Smooth muscle cell (in vitro differentiated cells): ENCODE data around the gene PLCB4. TPM values are rescaled to one million over a fixed set of nuclear protein-coding genes. Genes with fewer than 3 reads are reported as not detected.

ENCODE experiments used
- DNase-seq: peaks from one replicate; lab custom pipeline; 2025; ENCODE audit not compliant: unreplicated experiment; lab: John Stamatoyannopoulos, UW
- H2AFZ ChIP-seq: fragments of 200-600 bp; sonication (generic); 2 replicates; pipeline ENCODE4 v1.6.0; 2016; ENCODE audit warnings: antibody characterized with exemption, low read depth, mild to moderate bottlenecking
- H3F3A ChIP-seq: fragments of 200-600 bp; sonication (generic); 2 replicates; pipeline ENCODE4 v1.6.0; 2017; ENCODE audit warnings: antibody characterized with exemption, low read depth
- H3K27ac ChIP-seq: fragments of 200-600 bp; sonication (generic); 2 replicates; pipeline ENCODE4 v1.5.1; 2016; ENCODE audit warnings: low read depth, mild to moderate bottlenecking
- H3K27me3 ChIP-seq: fragments of 200-600 bp; sonication (generic); 2 replicates; pipeline ENCODE4 v1.6.1; 2016; ENCODE audit warnings: low read depth, mild to moderate bottlenecking
- H3K36me3 ChIP-seq: fragments of 200-600 bp; sonication (generic); 2 replicates; pipeline ENCODE4 v1.5.1; 2016; ENCODE audit warnings: low read depth
- H3K4me1 ChIP-seq: fragments of 200-600 bp; sonication (generic); 2 replicates; pipeline ENCODE4 v1.5.1; 2016; ENCODE audit warnings: low read depth
- H3K4me2 ChIP-seq: fragments of 200-600 bp; sonication (generic); 2 replicates; pipeline ENCODE4 v1.6.0; 2016; ENCODE audit warnings: mild to moderate bottlenecking
- H3K4me3 ChIP-seq: fragments of 200-600 bp; sonication (generic); 2 replicates; pipeline ENCODE4 v1.5.1; 2016; ENCODE audit warnings: mild to moderate bottlenecking
- H3K79me2 ChIP-seq: fragments of 200-600 bp; sonication (generic); 2 replicates; pipeline ENCODE4 v1.6.0; 2016; ENCODE audit warnings: low read depth, mild to moderate bottlenecking
- H3K9ac ChIP-seq: fragments of 200-600 bp; sonication (generic); 2 replicates; pipeline ENCODE4 v1.6.0; 2016; ENCODE audit warnings: low read depth
- H3K9me3 ChIP-seq: fragments of 200-600 bp; sonication (generic); replicated peaks from 2 replicates; pipeline ENCODE4 v1.5.1; 2016; ENCODE audit warnings: low read depth
- H4K20me1 ChIP-seq: fragments of 200-600 bp; sonication (generic); 2 replicates; pipeline ENCODE4 v1.6.0; 2016; ENCODE audit warnings: low read depth
- CTCF ChIP-seq: fragments of 200-600 bp; sonication (generic); IDR thresholded peaks from 2 replicates; pipeline ENCODE4 v1.5.1; 2017; ENCODE audit warnings: borderline replicate concordance, mild to moderate bottlenecking, antibody characterized with exemption; ENCODE audit not compliant: insufficient read depth, poor library complexity, severe bottlenecking
- WGBS: methylation state at CpG from one replicate; pipeline ENCODE4 v1.1.7; 2016; ENCODE audit warnings: low lambda C conversion rate; 5-methylcytosine and 5-hydroxymethylcytosine counted together
- polyA plus RNA-seq: library from polyadenylated mRNA; unstranded; fragments of >200 nt; fragmentation: Nextera tagmentation; extraction: Ambion mirVana; gene quantifications from 2 replicates; pipeline ENCODE4 v1.2.1, GENCODE V29; 2016
- total RNA-seq: library from RNA; depleted of rRNA; stranded (reverse); fragments of >200 nt; gene quantifications from 2 replicates; pipeline ENCODE4 v1.2.3, GENCODE V29; 2014

PLCB4 gene
- total and polyA plus RNA-seq, 2 experiments from 2014 or later: 3.0 to 5.3 TPM

GRCh38 chr20:9447182-9447581 lies 378.3 kb downstream of the PLCB4 start:
- DNase-seq: no peak
- H3K27ac ChIP-seq: no peak overlapping the region
- no peaks in the 10 kb centered on the region for H4K20me1 ChIP-seq
- no peaks in the 10 kb centered on the region for H3K27me3 ChIP-seq
- H3K36me3 ChIP-seq: no peaks in the 10 kb centered on the region
- H3K9ac ChIP-seq: no peak overlapping the region
- H3K4me3 ChIP-seq: no peak overlapping the region
- no peaks in the 10 kb centered on the region for H3K9me3 ChIP-seq
- H3K4me2 ChIP-seq: no peak overlapping the region
- no peaks in the 10 kb centered on the region for H3F3A ChIP-seq
- no peaks in the 10 kb centered on the region for H3K4me1 ChIP-seq
- no peaks in the 10 kb centered on the region for H3K79me2 ChIP-seq
- TF ChIP-seq CTCF: no peak
- no peak overlapping the region for H2AFZ ChIP-seq

GRCh38 chr20:9453201-9453600 lies 384.3 kb downstream of the PLCB4 start:
- Histone ChIP-seq H3K9me3 (no peaks in the 10 kb centered on the region), H3K36me3 (no peaks in the 10 kb centered on the region), H3F3A (no peaks in the 10 kb centered on the region), H3K4me2 (no peak overlapping the region), H2AFZ (no peak overlapping the region), H3K4me1 (no peaks in the 10 kb centered on the region), H4K20me1 (no peaks in the 10 kb centered on the region), H3K79me2 (no peaks in the 10 kb centered on the region), H3K27me3 (no peaks in the 10 kb centered on the region), H3K27ac (no peak overlapping the region), H3K4me3 (no peak overlapping the region), H3K9ac (no peak overlapping the region)
- TF ChIP-seq CTCF: no peak
- no peak for DNase-seq
- 96% methylated on average over 2 of the region's 2 CpGs for WGBS

- Histone ChIP-seq H3K36me3 (no peaks in the 10 kb centered on the region), H3K27me3 (no peaks in the 10 kb centered on the region), H3K4me1 (no peaks in the 10 kb centered on the region), H3K27ac (no peak overlapping the region), H3K9ac (no peak overlapping the region), H3K4me3 (no peak overlapping the region), H3K79me2 (no peaks in the 10 kb centered on the region), H4K20me1 (no peaks in the 10 kb centered on the region), H2AFZ (no peak overlapping the region), H3K4me2 (no peak overlapping the region), H3F3A (no peaks in the 10 kb centered on the region), H3K9me3 (no peaks in the 10 kb centered on the region)
- no peak for TF ChIP-seq CTCF
- no peak for DNase-seq
- 80% methylated on average over 2 of the region's 2 CpGs for WGBS
Measured at GRCh38 chr20:9454791-9455190, 385.9 kb downstream of the PLCB4 start.

- no peaks in the 10 kb centered on the region for H3K27me3 ChIP-seq
- no peak for DNase-seq
- no peak overlapping the region for H3K27ac ChIP-seq
- H3K9ac ChIP-seq: no peak overlapping the region
- 94% methylated on average over 2 of the region's 2 CpGs for WGBS
- H3K4me3 ChIP-seq: no peak overlapping the region
- no peaks in the 10 kb centered on the region for H3K4me1 ChIP-seq
- no peaks in the 10 kb centered on the region for H4K20me1 ChIP-seq
- TF ChIP-seq CTCF: no peak
- no peaks in the 10 kb centered on the region for H3K9me3 ChIP-seq
- H2AFZ ChIP-seq: no peak overlapping the region
- no peaks in the 10 kb centered on the region for H3F3A ChIP-seq
- no peak overlapping the region for H3K4me2 ChIP-seq
- no peaks in the 10 kb centered on the region for H3K79me2 ChIP-seq
- H3K36me3 ChIP-seq: no peaks in the 10 kb centered on the region
Measured at GRCh38 chr20:9457136-9457535, 388.2 kb downstream of the PLCB4 start.
